GM12878 (cell line): Measurements from ENCODE around the gene GAS6. TPM values are rescaled to one million over a fixed set of nuclear protein-coding genes. Genes with fewer than 3 reads are reported as not detected.

ENCODE experiments used
- polyA plus RNA-seq, 11 experiments: library from polyadenylated mRNA; depleted of rRNA in 4 of 11; unstranded in 6 of 11; stranded (reverse) in 5 of 11; fragments of >200 nt; fragmentation: Nextera tagmentation in 4 of 11; fragmentation: Illumina TruSeq in 1 of 11; extraction: Ambion mirVana in 4 of 11; extraction: Trizol in 1 of 11; gene quantifications; 1 replicate in 1 of 11; 2 replicates in 10 of 11; pipeline versions ENCODE4 v1.2.1 to v1.2.3, GENCODE V29; 2011 to 2016; ENCODE audit warnings: inconsistent platforms in 2 of 11, missing spikeins in 2 of 11, low read depth in 1 of 11
- total RNA-seq, 4 experiments: library from RNA; depleted of rRNA in 3 of 4; stranded (reverse); fragments of >200 nt in 3 of 4; fragmentation: Illumina TruSeq in 1 of 4; extraction: Trizol in 1 of 4; gene quantifications; 2 replicates each; pipeline versions ENCODE4 v1.2.1 to v1.2.3, GENCODE V29; 2013 to 2021

Gene GAS6
- total and polyA plus RNA-seq, 10 of the 15 experiments (the other 5 are each of a cell fraction or from before 2014, with no cell fraction given) = 0.03 to 0.59 (median 0.10) TPM; not detected in 2

Other genes with a start within 250 kb of the GAS6 start
- 0.16 TPM in 1 of 2 replicates, not detected in the other for gene ATP4B, start 205.9 kb downstream of the GAS6 start, total RNA-seq (2014; rRNA removed)
- 0.18 TPM in 1 of 2 replicates, not detected in the other for gene ATP4B, start 205.9 kb downstream of the GAS6 start, total RNA-seq (2014; rRNA removed; fragmentation: Illumina TruSeq; extraction: Trizol)
- gene ATP4B, start 205.9 kb downstream of the GAS6 start, total RNA-seq (2021) = 0.19 TPM in 1 of 2 replicates, not detected in the other
- not detected in 2 replicates for gene ATP4B, start 205.9 kb downstream of the GAS6 start, polyA plus RNA-seq (2011; rRNA removed)
- 0.09 TPM in 1 of 2 replicates, not detected in the other for gene ATP4B, start 205.9 kb downstream of the GAS6 start, polyA plus RNA-seq (2014; fragmentation: Illumina TruSeq; extraction: Trizol)
- under 1 TPM; 0.05 to 0.32 TPM for gene ATP4B, start 205.9 kb downstream of the GAS6 start, polyA plus RNA-seq (2014; fragmentation: Nextera tagmentation; extraction: Ambion mirVana)
- gene ATP4B, start 205.9 kb downstream of the GAS6 start, polyA plus RNA-seq (2014; rRNA removed) = 0.16 and 0.33 TPM in 2 replicates
- under 1 TPM; 0.11 to 0.29 TPM for gene ATP4B, start 205.9 kb downstream of the GAS6 start, polyA plus RNA-seq (2016; fragmentation: Nextera tagmentation; extraction: Ambion mirVana)
- gene GRK1, start 196.9 kb downstream of the GAS6 start, total RNA-seq (2014; rRNA removed) = under 0.01 TPM in 1 of 2 replicates, not detected in the other
- not detected in 2 replicates for gene GRK1, start 196.9 kb downstream of the GAS6 start, total RNA-seq (2014; rRNA removed; fragmentation: Illumina TruSeq; extraction: Trizol)
- gene GRK1, start 196.9 kb downstream of the GAS6 start, total RNA-seq (2021) = not detected in 2 replicates
- not detected in 2 replicates for gene GRK1, start 196.9 kb downstream of the GAS6 start, polyA plus RNA-seq (2011; rRNA removed)
- gene GRK1, start 196.9 kb downstream of the GAS6 start, polyA plus RNA-seq (2014; fragmentation: Illumina TruSeq; extraction: Trizol) = not detected in 2 replicates
- not detected for gene GRK1, start 196.9 kb downstream of the GAS6 start, polyA plus RNA-seq (2014; fragmentation: Nextera tagmentation; extraction: Ambion mirVana)
- 0.04 TPM in 1 of 2 replicates, not detected in the other for gene GRK1, start 196.9 kb downstream of the GAS6 start, polyA plus RNA-seq (2014; rRNA removed)
- not detected for gene GRK1, start 196.9 kb downstream of the GAS6 start, polyA plus RNA-seq (2016; fragmentation: Nextera tagmentation; extraction: Ambion mirVana)
- gene TMEM255B, start 104.8 kb downstream of the GAS6 start, total RNA-seq (2014; rRNA removed) = 0.06 and 0.22 TPM in 2 replicates
- gene TMEM255B, start 104.8 kb downstream of the GAS6 start, total RNA-seq (2014; rRNA removed; fragmentation: Illumina TruSeq; extraction: Trizol) = 0.13 and 0.18 TPM in 2 replicates
- gene TMEM255B, start 104.8 kb downstream of the GAS6 start, total RNA-seq (2021) = 0.43 and 0.62 TPM in 2 replicates
- gene TMEM255B, start 104.8 kb downstream of the GAS6 start, polyA plus RNA-seq (2011; rRNA removed) = 0.04 and 0.05 TPM in 2 replicates
- gene TMEM255B, start 104.8 kb downstream of the GAS6 start, polyA plus RNA-seq (2014; fragmentation: Illumina TruSeq; extraction: Trizol) = 0.05 and 0.15 TPM in 2 replicates
- gene TMEM255B, start 104.8 kb downstream of the GAS6 start, polyA plus RNA-seq (2014; fragmentation: Nextera tagmentation; extraction: Ambion mirVana) = not detected
- gene TMEM255B, start 104.8 kb downstream of the GAS6 start, polyA plus RNA-seq (2014; rRNA removed) = 0.23 and 0.27 TPM in 2 replicates
- under 1 TPM in 1 of 2 experiments, not detected in 1; 0.04 TPM for gene TMEM255B, start 104.8 kb downstream of the GAS6 start, polyA plus RNA-seq (2016; fragmentation: Nextera tagmentation; extraction: Ambion mirVana)
- gene C13orf46, start 110.0 kb upstream of the GAS6 start, total RNA-seq (2014; rRNA removed) = not detected in 2 replicates
- gene C13orf46, start 110.0 kb upstream of the GAS6 start, total RNA-seq (2014; rRNA removed; fragmentation: Illumina TruSeq; extraction: Trizol) = not detected in 2 replicates
- 0.08 and 0.18 TPM in 2 replicates for gene C13orf46, start 110.0 kb upstream of the GAS6 start, total RNA-seq (2021)
- 0.04 TPM in 1 of 2 replicates, not detected in the other for gene C13orf46, start 110.0 kb upstream of the GAS6 start, polyA plus RNA-seq (2011; rRNA removed)
- gene C13orf46, start 110.0 kb upstream of the GAS6 start, polyA plus RNA-seq (2014; fragmentation: Illumina TruSeq; extraction: Trizol) = 0.13 TPM in 1 of 2 replicates, not detected in the other
- gene C13orf46, start 110.0 kb upstream of the GAS6 start, polyA plus RNA-seq (2014; fragmentation: Nextera tagmentation; extraction: Ambion mirVana) = not detected
- 0.01 and 0.18 TPM in 2 replicates for gene C13orf46, start 110.0 kb upstream of the GAS6 start, polyA plus RNA-seq (2014; rRNA removed)
- not detected for gene C13orf46, start 110.0 kb upstream of the GAS6 start, polyA plus RNA-seq (2016; fragmentation: Nextera tagmentation; extraction: Ambion mirVana)